Stimulated activated naive CD8-positive, alpha-beta T cell treated with anti-CD3 and anti-CD28 coated beads, Interleukin-15, Interleukin-2, amounts not matched to agents 100 U/mL and 50 U/mL, for 24 hours (primary cell): Measurements from ENCODE around the gene POLD2.
A peak's percentile ranks its signal among the peaks of the same experiment; 100 is the strongest.

Experiments used
- ATAC-seq: fragments of 150-1000 bp; cut with Tn5 transposase; one replicate; pipeline ENCODE4 v1.10.0; 2021
- DNase-seq: peaks from one replicate; pipeline ENCODE4 v3.0.0; 2021

The POLD2 gene

GRCh38 chr7:44112997-44113763 lies 10.2 kb downstream of the POLD2 start:
- no peak for ATAC-seq

GRCh38 chr7:44112231-44112996 lies 10.9 kb downstream of the POLD2 start:
- no peak for ATAC-seq
- no peak for DNase-seq

More at GRCh38 chr7:44112997-44113763, 10.2 kb downstream of the POLD2 start:
- DNase-seq = no peak

GRCh38 chr7:44111761-44112160 lies 11.6 kb downstream of the POLD2 start:
- DNase-seq (no peak), ATAC-seq (no peak)

- ATAC-seq = no peak
Measured at GRCh38 chr7:44110719-44111635, 12.4 kb downstream of the POLD2 start.

GRCh38 chr7:44109991-44110390 lies 13.4 kb downstream of the POLD2 start:
- ATAC-seq (no peak), DNase-seq (no peak)

More at GRCh38 chr7:44110719-44111635, 12.4 kb downstream of the POLD2 start:
- no peak for DNase-seq

GRCh38 chr7:44108768-44109750 lies 14.3 kb downstream of the POLD2 start:
- no peak for ATAC-seq
- DNase-seq = no peak

- ATAC-seq (no peak), DNase-seq (no peak)
Measured at GRCh38 chr7:44107961-44108767, 15.2 kb downstream of the POLD2 start.

GRCh38 chr7:44107116-44107960 lies 16.0 kb downstream of the POLD2 start:
- no peak for ATAC-seq
- no peak for DNase-seq

GRCh38 chr7:44106311-44107065 lies 16.9 kb downstream of the POLD2 start:
- ATAC-seq = no peak
- no peak for DNase-seq

GRCh38 chr7:44105832-44106231 lies 17.5 kb downstream of the POLD2 start:
- DNase-seq (no peak), ATAC-seq (no peak)

GRCh38 chr7:44104860-44105771 lies 18.2 kb downstream of the POLD2 start:
- ATAC-seq (peak; percentile 20), DNase-seq (peak; percentile 31)

- peak; percentile 50 for DNase-seq
- ATAC-seq = peak; percentile 47
Measured at GRCh38 chr7:44103923-44104859, 19.2 kb downstream of the POLD2 start, which contains the start of gene AEBP1. Gene AEBP1 (plus strand): TSS chr7:44104345. CDS start chr7:44104666, 321 bp downstream.

- no peak for DNase-seq
- no peak for ATAC-seq
Measured at GRCh38 chr7:44103566-44103922, 19.8 kb downstream of the POLD2 start.

- ATAC-seq (no peak), DNase-seq (no peak)
Measured at GRCh38 chr7:44102846-44103565, 20.3 kb downstream of the POLD2 start.
